Stimulated activated CD8-positive, alpha-beta memory T cell treated with anti-CD3 and anti-CD28 coated beads, Interleukin-7, amount 100 ng/mL, for 4 hours (primary cell): ENCODE results near the gene SF1.

Experiments used
- DNase-seq, 2 donors: peaks; one replicate each; pipeline ENCODE4 v3.0.0-alpha.2; 2020; ENCODE audit warnings: low read depth in 2 of 2

SF1 gene

DNA sequence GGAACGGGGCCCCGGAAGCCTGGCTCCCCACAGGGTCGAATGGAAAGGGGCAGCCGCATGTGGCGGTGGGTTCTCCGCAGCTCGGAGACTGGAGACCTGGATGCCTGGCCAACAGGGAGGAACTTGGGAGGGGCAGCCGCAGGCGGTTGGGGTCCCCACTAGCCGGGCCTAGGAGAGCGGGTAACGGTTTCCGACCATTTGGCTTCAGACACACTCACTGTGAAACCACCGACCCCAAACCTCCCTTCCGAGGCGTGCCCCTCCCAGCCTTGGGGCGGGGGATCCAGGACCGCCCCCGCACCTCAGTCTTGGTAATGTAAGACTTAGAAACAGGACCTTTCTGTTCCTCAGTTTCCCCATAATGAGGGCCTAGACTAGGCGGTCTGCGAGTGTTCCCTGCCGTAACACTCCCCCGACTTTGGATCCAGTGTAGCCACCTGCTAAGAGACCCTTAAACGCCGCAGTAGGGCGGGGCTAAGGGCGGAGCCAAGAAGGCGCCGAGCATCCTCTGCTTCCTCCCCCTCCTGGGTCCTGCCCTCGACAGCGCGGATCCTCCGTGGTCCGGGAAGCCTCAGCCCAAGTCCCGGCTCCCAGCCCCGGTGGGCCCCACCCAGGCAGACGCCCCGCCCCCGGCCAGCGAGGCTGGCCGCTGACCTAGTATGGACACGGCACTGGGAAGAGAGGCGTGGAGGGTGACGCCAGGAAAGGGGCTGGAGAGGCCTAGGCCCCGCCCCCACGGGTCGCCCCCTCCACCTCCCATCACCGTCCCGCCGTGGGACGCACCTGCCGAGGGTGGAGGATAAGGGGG lies 32.6 kb downstream of the SF1 start:
- peak; percentile 64 to 71 for DNase-seq

DNA sequence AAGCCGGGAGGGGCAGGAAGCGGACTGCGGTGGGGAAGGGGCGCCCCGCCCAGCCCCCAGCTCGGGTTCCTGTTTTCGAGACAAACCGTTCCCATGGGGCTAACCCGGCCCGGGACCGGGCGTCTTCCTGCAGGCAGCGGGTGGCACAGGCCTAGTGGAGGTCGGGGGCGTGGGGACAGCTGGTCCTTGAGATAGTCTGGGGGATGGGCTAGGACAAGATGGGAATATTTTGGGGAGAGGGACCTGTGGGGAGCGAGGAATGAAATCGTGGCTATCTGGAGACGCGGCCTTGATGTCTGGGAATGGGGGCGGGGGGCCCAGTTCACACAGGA lies 33.2 kb downstream of the SF1 start:
- peak; percentile 42 to 66 for DNase-seq

DNA sequence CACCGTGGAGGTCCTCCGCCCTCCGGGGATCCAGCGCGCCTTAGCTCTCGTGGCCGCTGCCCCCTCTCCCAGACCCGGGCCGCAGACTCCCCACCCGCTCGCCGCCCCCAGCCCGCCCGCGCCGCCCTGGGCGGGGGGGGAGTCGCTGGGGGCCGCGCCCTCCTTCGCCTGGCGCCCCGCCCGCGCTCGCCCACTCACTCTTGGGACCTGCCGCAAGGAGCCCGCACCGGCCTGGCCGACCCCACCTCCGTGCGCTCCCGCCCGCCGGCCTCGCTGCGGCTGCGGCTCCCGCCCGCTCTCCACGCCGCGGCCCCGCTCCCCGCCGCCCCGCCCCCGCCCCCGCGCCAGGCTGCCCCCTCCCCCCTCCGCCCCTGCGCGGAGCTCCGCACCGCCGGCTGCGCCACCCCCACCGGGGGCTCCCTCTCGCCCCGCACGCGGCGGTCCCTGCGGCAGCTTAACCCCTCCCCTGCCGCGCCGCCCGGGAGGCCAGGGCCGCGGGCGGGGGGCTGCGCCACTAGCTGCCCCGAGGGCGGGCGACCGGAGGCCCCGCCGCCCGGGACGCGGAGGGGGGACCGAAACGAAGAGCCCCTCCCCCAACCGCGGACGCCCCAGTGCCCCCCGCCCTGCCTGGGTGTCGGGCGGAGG lies 33.7 kb downstream of the SF1 start:
- peak in 1 of 2 donors; percentile 45 for DNase-seq

DNA sequence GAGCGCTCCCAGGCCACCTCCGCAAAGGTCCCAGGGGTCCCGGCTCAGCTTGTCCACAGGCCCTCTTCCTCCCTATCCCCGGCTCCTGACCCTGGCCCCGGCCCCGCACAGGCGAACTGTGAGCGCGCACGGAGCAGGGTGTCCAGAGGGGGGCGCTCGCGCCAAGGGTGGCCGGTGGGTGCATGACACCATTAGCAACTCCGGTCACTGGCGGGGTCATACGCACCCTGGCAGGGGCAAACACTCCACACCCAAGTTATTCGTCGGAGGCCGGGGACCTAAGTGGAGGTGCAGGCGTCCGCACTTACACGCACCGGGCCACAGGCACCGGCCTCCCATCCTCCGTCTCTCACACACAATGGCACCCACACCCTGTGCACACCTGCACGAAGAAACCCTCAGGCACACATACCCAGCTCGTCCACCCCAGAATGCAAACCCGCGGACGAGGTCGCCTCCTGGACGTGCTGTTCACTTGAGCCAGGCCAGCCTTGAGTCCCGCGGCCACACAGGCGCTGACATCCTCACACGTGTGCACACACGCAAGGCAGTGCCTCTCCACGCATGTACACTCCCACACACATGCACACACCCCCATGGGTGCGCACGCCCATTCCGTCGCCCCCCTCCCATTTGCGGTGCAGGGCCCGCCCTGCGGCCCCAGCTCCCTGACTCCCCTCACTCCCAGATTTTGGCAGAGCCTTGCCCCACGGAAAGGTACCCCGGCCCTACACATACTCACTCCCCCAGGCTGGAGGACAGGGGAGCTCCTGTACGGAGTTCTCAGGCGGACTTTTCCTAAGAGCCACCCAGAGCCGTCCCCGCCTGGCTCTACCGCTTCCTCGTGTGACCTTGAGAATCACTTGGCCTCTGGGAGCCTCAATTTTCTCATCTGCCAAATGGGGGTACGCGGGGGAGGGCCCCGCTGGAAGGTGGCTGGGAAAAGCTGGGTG lies 34.5 kb downstream of the SF1 start, which contains the start of gene RASGRP2:
Gene RASGRP2 (minus strand): TSS at position 552 of the 953 bp plus-strand sequence. CDS start 1,276 bp downstream, outside the sequence.
- DNase-seq: peak; percentile 64 to 70

DNA sequence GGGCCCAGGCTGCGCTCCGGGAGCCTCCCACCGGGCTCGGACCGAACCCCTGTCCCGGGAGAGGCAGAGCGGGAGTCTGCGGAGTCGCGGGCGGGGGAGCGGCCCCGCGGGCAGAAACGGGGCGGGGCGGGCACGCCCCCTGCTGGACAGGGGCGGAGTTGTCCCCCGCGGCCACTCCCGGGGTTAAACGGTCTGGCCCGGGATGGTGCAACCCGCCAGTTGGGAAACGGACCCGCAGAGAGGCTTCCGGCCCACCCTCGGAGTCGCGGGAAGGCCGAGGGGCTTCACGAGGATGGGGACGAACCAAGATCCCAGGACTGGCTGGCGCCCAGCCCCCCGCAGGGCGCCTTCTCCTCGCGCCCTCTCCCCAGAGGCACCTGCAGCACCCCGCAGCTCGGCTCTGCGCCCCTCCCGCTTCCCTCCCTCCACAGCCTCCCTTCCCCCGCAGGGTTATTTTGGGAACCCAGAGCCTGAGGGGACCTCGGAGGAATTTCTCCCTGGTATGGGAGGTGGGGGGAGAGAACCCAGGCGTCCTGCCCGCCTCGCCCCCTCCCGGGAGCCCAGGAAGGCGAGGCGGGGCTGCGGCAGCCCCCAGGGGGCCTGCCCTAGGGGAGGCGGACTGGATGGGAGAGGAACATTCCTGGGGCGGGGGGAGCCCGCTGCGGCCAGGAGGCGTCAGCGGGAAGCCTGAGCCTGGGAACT lies 35.3 kb downstream of the SF1 start:
- peak in 1 of 2 donors; percentile 65 for DNase-seq

DNA sequence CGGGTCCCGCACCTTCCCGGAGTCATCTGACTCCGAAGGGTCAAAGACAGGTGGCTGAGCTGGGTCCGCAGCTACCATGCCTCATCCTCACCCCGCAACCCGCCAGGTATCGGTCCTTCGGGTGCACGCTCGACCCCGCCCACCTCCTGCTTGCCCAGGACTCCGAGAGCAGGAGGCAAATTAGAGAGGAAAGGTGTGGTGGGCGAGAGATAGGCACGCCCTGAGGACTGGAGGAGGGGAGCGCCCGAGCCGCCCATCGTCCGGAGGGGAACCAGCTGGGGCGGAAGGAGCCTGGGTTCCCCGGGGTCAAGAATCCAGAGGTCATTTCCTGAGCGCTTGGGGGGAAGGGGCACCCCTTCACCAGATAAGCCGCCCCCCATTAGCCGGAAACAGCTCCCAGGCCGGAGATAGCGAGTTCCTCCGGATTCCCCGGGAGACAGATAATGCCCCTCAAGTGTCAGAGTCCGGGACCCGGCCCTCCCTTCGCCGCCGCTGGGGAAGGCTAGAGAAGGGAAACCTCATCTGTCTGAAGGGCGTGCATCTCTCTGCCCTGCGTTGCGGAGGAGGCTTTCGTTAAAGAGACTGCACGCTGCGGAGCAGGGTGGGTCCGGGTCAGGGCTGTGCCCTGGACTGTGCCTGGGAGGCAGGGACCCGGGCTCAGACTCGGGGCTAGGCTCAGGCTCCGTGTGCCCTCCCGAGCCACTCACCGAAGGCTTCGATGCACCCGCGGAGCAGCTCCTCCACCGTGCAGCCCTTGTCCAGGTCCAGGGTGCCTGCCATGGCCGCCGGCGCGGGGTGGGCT lies 36.1 kb downstream of the SF1 start:
- DNase-seq: no peak

DNA sequence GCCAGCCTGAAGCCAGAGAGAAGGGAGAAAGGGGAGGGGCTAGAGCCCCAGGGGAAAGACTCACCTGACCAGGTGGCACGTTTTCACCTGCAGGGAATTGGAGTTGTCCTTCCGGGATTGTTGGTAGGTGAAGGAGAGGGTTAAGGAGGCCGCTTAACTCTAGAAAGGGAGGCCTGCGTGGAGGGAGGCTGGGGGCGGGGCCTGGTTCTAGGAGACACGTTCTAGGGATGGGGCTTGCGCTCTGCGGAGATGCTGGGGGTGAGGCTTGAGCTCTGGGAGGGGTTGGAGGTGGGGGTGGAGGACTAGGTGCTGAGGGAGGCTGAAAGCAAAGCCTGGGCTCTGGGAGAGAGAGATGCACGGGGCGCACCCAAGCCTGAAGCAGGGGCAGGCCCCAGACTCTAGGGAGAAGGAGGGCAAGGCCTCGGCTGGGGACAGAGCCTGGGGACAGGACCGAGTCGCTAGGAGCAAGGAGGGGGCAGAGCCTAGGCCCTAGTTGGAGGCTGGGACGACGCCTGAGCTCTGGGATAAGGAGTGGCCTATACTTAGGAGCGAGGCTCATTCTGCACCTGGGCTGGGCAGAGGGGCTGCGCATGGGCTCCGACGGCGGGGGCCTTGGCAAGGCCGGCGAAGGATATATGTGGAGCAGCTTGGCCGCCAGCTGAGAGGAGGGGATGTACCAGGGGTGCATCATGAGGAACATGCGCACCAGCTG lies 36.8 kb downstream of the SF1 start:
- DNase-seq: no peak

DNA sequence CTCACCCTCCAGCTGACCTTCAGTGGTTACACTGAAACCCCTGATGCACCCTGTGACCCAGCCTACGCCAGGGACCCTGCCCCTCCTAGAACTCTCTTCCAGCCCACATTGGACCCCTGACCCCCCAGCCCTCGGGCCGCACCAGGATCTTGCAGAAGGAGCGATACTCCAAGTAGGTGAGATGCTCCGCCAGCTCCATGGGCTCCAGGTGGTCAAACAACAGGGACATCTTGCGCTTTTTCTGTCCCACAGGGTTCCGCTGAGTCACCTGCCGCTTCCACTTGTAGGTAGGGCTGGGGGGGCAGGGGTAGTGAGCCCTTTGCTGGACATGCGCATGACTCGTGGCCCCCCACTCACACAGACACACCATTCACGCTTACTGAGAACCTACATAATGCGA lies 38.5 kb downstream of the SF1 start:
- no peak for DNase-seq

DNA sequence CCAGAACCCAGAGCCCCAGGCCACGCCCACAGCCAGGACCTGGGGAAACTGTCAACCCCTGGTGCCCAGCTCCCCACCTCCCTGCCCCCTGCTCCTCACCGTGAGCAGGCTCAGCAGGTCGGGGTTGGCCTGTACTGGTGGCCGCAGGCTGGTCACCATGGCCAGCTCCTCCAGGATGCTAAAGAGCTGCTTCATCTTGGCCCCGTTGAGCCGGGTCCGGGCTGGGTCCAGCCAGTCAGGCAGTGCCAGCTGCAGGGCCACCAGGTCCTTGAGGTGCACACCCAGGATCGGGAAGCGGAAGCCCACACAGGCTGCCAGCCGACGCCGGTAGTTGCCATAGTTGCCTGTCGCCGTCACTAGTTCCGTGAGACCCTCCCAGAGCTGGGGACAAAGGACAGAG lies 41.7 kb downstream of the SF1 start:
- DNase-seq: no peak

DNA sequence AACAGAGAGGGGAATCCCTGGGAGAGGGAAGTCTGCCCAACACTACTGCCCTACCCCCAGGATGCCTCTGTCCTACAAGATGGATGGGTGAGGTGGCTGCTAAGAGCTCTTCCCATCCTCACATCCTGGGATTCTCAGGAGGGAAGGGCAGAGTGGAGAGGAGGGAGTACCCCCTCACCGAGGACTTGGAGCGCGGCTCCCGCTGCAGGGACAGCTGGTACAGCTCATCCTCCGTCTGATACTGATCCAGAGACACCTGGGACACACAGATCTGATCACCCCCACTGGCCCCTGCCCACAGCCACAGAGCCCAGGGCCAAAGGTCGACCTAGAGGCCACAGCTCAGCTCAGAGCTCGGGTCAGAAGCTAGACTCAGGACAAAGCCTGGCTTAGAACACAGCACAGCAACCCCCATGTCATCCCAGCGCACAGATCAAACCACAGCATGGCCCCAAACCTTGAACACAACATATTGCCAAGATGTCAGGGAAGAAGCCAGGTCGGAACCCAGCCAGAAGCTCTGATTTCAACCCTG lies 42.5 kb downstream of the SF1 start:
- DNase-seq: no peak

DNA sequence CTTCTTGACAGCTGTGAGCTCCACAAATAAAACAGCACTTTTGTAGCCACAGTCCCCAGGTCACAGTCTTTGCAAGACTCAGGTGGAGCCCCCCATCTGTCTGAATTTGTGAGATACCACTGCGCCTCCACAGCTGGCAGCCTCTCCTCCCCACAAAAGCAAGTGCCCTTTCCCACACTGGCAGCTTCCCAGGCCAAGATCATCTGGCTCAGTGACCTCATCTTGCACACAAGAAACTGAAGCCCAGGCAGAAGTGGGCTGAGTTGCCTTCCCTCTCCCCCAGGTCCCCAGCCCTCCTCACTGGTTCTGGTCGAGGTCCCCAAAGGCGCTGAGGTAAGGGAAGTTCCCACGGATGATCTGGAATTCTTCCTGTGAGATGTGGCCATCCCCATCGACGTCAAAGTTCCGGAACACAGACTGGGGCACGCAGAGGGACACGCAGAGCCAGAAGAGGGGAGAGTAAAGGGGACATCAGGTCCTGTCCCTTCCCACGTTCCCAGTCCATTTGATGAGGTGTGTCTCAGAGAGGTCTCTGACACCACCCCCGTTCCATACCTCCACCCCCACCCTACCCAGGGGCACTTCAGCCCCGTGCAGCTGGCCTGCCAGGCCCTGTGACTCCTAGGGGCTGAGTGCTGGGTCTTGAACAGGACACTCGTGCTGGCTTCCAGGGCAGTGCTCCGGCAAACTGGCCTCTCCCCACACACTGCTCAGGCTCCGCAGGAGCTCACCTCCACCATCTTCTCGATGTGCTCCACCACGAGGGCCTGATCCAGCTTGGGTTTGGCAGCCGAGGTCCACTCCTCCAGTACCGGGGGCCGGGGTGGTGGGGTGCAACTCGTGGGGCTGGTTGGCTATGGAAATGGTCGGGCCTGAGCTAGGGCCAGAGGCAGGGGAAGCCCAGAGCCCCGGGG lies 43.3 kb downstream of the SF1 start:
- no peak for DNase-seq

DNA sequence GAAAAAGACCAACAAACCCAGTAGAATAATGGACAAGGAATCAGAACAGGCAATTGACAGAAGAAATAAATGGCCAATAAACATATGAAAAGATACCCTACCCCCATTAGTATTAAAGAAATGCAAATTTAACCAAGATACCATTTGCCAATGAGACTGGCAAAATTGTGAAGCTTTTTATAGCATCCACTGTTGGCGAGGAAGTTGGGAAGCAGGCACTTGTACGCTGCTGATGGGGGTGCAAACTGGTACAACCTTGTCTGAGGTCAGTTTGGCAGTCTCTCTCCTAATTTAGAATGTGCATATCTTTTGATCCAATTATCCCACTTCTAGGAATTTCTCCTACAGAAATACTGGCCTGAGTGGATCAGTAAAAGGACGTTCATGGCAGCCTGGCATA lies 46.7 kb downstream of the SF1 start:
- no peak for DNase-seq

DNA sequence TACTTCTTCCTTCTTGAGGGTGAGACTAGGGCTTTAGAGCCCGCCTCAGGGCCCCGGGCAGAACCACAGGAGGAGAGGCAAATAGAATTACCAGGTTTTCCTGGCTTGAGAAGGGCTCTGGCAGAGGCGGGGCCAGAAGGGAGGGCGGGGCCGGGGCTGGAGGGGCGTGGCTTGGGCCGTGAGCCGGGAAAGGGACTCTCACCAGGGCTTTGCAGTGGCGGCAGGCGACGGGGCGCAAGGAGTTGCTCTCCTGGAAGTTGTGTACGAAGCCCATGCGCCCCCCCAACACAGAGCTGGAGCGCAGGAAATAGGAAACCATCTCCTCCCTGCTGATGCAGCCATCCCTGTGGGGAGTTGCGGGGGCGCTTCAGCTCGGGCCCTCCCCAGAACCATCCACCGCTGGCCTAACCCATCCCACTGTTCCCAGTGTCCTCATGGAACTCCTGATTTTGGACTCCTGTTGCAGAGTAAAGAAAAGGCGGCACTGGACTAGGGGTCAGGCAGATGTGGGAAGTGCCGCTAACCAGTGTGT lies 48.4 kb downstream of the SF1 start:
- DNase-seq: no peak

DNA sequence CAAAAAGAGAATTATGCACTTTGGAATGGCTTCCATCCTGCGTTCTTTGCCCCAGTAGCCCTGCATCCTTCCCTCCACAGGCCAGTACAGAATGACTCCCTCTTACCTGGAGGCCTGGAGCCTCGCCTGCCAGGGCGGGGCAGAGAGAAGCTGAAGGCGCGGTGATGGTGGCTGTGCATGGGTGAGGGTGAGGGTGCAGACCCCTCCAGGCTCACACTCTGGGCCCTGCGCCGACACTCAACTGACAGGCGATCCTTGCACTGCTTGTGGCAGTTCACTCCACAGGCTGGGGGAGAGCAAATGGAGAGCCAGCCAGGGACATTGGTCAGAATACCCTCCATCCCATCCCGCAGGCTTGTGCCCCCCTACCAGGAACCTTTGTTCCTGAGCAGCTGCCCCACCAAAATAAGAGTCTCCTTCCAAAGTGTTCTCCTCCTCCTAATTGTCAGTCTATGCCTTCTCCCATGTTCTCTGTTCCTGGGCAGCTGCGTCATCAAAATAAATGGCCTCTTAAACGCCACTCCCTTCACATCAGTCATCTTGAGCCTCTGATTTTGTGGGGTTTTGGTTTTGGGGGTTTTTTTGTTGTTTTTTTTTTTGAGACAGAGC lies 49.5 kb downstream of the SF1 start:
- no peak for DNase-seq

DNA sequence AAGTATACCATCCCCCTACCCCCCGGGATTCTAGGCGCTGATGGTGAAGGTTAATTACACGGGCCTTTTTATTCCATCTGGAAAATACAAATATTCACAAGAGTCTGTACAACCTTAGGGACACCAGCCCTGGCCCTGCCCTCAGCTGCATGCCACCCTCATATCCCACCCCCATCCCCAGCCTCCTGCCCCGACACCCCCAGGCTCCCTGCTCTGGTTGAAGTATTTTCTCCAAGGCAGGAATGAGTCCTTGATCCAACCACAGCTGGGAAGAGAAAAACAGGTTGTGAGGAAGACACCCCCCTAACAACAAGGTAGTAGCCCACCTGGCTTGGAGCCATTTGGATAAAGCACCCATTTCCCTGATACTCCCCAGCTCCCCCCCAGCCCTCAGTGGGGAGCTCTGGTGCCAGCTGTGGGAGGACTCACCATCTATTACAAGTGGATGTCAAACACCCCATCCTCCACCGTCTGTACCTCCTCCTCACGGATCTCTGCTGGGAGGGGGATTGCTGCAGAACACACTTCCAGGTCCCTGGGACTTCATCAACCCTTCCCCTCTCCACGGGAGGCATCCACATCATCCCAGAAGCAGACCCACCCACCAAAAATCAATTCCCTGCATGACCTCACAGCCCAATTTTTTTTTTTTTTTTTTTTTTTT lies 51.3 kb downstream of the SF1 start:
- DNase-seq: no peak

DNA sequence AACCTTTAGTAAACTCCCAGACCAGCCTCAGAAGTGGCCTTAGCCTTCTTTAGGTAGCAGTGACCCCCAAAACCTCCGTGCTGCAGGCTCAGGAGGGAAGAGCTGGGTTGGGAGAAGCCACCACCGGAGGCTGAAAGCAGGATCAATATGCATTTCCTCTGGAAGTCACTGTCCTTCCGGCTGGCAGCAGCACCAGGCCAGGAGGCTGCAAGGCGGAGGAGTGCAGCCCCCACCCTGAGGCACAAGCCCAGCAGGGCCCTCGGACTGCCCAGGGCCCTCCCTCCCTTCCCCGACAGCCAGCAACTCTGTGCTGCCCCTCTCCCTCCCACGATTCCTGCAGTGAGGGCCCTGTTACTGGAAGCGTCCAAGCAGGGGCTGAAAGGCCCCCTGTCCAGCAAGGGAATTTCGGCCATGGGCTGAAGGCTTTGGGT lies 52.1 kb downstream of the SF1 start:
- DNase-seq: no peak

DNA sequence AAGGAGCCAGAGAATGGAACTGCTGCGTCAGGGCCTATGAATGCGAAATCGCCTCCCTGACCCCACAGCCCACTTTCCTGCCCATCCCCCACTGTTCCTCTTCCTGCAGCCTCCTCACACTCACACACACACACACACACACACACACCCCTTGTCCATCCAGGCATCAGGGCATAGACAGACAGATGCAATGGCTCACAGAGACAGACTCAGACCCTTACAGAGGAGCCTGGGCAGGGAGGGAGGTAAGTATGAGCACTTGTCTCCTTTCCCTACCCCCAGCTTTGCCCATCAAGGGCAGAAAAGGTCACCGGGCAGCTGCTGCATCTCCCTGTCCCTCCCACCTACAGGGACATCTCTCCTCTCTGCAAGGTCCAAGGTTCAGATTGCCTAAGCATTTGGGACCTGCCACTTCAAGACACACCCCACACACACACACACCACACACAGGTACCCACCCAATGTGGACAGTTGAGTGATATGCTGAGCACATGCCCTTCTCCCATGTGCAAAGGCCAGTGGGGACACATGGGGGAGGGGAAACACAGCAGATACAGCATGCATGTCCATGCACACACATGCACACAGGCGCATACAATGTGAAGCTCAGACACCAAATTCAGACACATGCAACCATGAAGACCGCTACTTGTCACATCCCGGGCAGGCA lies 53.3 kb downstream of the SF1 start:
- no peak for DNase-seq
